HG02798 (cell line): ENCODE results near the gene TMPRSS12.
A peak's percentile ranks its signal among the peaks of the same experiment; 100 is the strongest.
"Not testable (repeated sequence)": the region's sequence is repeated elsewhere in the genome, so short reads cannot be mapped to it uniquely, and the experiment has no call there.

ENCODE experiments used
- ATAC-seq: cut with Tn5 transposase; IDR thresholded peaks from one replicate; pipeline ENCODE4 v1.9.1; 2021; ENCODE audit warnings: mild to moderate bottlenecking; ENCODE audit not compliant: unreplicated experiment, poor library complexity

TMPRSS12 gene

DNA sequence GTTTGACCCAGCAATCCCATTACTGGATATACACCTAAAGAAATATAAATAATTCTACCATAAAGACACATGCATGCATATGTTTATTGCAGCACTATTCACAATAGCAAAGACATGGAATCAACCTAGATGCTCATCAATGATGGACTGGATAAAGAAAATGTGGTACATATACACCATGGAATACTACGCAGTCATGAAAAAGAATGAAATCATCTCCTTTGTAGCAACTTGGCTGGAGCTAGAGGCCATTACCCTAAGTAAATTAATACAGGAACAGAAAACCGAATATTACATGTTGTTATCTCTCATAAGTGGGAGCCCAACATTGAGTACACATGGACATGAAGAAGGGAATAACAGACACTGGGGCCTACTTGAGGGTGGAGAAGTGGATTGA lies 13.0 kb downstream of the TMPRSS12 start:
- not testable (repeated sequence) for ATAC-seq

DNA sequence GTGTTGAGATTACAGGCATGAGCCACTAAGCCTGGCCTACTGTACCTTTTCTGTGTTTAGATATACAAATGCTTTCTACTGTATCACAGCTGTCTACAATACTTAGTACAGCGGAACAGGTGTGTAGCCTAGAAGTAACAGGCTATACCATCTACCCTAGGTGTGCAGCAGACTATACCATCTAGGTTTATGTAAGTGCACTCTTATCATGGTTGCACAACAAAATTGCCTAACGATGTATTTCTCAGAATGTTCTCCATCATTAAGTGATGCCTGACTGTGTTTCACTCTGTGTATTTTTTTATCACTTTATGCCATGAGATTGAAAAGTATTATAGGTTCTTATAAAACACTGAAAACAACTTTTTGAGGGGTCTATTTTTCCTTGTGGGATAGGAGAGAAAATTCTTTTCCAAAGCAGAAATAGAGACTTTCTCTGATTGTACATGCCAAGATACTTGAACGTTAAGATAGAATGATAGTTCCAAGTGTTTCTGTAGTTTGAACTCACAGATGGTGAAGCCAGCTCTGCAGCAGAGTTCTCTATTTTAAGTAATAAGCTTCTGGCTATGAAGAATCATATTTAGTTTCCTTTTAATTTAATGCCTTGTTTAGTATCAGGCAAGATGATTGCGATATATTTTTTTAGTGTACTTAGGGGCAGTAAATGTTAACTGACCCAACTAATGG lies 17.0 kb downstream of the TMPRSS12 start:
- no peak for ATAC-seq

DNA sequence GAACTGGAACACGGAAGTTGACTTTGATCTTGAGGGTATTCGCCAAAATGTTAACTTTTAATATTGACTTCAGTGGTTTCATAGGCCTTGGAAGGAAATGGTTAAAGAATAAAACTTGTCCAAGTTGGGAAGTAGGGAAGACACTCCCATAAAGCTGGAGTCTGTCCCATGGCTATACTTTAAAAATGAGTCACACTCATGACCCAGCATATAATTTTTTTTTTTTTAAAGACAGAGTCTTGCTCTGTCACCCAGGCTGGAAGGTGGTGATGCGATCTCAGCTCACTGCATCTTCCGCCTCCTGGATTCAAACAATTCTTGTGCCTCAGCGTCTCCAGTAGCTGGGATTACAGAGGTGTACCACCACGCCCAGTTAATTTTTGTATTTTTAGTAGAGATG lies 19.6 kb downstream of the TMPRSS12 start:
- no peak for ATAC-seq

DNA sequence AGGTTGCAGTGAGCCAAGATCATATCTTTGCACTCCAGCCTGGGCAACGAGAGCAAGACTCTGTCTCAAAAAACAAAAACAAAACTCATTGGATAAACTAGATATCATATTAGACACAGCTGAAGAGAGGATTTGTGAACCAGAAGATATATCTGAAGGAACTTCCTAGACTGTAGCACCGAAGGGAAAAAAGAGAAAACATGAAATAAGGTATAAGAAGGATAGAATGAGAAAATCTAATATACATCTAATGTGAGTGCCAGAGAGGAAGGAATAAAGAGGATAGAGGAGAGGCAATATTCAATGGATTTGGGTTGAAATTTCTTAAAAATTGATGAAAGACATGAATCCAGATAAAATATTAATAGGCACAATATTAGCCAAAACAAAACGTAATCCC lies 22.5 kb downstream of the TMPRSS12 start:
- no peak for ATAC-seq

DNA sequence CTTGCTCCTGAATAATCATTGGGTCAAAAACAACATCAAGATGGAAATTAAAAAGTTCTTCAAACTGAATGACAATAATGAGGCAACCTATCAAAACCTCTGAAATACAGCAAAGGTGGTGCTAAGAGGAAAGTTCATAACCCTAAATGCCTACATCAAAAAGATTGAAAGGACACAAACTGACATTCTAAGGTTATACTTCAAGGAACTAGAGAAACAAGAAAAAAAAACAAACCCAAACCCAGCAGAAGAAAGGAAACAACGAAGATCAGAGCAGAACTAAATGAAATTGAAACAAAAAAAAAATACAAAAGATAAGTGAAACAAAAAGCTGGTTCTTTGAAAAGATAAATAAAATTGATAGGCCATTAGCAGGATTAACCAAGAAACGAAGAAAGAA lies 26.2 kb downstream of the TMPRSS12 start:
- ATAC-seq: not testable (repeated sequence)

DNA sequence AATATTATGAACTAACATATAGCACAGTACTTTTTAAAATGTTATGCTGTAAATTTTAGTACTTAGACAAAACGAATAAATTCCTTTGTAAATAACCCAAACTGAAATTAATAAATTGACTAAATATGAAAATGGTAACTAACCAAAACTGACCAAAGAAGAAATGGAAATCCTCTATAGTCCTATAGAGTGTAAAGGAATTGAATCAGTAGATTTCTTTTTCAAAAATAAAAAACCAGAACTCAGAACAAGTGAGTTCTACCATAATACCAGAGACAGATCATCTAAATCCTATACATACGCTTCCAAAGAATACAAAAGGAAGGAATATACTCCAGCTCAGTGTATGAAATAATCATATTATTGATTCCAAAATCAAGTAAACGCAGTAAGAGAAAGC lies 39.8 kb downstream of the TMPRSS12 start:
- no peak for ATAC-seq

DNA sequence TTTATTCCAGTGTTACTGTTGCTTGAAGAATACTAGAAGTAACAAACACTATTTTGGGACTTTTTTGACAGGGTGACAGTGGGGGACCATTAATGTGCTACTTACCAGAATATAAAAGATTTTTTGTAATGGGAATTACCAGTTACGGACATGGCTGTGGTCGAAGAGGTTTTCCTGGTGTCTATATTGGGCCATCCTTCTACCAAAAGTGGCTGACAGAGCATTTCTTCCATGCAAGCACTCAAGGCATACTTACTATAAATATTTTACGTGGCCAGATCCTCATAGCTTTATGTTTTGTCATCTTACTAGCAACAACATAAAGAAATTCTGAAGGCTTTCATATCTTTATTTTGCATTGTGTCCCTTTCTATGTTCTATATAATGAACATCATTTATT lies 44.5 kb downstream of the TMPRSS12 start:
- ATAC-seq: no peak

DNA sequence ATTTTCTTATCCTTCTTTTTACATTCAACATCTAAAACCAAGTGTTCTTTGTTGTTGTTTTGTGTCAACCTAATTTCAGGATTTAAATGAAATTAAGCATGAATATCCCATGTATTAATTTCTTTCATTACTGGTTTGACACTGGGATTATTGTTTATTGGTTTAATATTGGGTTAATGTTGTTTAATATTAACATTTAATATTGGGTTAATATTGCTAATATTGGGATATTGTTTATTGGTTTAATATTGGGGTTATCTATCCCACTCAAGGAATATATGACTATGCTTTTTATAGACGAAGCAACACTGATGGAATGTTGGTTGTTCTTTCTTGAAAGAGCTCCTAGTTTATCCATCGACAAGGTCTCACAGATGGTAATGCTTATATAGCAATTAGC lies 45.9 kb downstream of the TMPRSS12 start:
- no peak for ATAC-seq

DNA sequence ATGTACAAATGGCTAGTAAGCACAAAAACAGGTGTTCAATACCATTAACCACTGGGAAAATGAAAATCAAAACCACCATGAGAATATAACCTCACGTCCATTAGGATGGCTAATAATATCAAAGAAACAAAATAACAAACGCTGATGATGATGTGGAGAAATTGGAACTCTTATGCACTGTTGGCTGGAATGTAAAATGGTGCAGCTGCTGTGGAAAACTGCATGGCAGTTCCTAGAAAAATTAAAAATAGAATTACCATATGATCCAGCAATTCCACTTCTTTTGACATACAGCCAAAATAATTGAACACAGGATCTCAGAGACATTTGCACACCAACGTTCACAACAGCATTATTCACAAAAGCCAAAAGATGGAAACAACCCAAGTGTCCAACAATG lies 51.5 kb downstream of the TMPRSS12 start:
- no peak for ATAC-seq

DNA sequence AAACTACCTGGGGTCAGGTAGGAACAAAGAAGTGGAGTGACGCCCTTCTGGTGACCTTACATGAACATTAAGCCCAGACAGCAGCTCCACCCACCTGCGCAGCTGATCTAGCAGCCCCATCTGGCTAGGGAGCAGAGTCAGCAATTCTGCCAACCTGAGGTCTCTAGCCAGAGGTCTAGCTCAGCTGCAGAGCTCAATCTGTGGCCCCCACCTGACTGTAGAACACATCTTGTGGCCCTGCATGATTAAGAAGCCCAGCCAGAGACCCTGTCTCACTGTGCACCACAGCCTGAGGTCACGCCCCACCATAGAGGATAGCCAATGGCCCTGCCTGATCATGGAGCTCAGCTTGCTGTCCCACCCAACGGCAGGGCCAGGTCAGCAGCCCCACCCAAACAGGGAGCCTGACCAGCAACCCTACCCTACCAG lies 59.0 kb downstream of the TMPRSS12 start:
- ATAC-seq: no peak

DNA sequence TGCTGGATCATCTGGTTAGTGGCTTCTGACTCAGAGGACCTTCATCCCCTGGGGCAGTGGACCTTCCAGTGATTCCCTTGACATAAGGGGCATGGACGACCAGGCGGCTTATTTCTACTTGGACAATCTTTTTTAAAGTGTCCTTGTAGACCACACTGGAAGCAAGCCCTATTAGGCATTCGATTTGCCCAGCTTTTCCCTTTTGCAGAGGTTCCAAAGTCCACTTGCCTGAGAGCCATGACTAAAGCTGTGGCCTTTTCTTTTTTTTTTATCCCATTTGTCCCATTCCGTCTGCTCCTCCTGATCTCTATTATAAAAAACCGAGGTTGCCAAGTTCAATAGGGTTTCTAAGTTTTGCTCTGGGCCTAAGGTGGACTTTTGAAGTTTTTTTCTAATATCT lies 65.8 kb downstream of the TMPRSS12 start:
- not testable (repeated sequence) for ATAC-seq

DNA sequence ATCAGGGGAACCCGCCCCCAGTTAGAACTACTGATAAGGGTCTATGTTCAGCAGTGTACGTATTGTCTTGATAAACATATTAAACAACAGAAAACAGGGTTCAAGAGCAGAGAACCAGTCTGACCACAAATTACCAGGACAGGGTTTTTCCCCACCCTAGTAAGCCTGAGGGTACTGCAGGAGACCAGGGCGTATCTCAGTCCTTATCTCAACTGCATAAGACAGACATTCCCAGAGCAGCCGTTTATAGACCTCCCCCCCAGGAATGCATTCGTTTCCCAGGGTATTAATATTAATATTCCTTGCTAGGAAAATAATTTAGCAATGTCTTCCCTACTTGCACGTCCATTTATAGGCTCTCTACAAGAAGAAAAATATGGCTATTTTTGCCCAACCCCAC lies 69.6 kb downstream of the TMPRSS12 start:
- not testable (repeated sequence) for ATAC-seq

DNA sequence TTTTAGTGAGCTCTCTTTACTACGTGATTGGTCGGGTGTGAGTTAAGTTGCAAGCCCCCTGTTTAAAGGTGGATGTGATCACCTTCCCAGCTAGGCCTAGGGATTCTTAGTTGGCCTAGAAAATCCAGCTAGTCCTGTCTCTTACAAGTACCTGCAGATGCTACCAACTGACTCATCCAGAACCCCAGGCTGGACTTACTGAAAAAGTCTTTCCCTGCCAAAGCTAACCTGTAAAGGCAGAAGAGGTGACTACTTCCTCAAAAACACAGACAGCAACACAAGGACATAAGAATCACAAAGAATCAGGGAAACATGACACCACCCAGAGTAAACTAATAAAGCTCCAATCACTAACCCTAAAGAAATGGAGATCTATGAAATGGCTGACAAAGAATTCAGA lies 70.5 kb downstream of the TMPRSS12 start:
- ATAC-seq: no peak

DNA sequence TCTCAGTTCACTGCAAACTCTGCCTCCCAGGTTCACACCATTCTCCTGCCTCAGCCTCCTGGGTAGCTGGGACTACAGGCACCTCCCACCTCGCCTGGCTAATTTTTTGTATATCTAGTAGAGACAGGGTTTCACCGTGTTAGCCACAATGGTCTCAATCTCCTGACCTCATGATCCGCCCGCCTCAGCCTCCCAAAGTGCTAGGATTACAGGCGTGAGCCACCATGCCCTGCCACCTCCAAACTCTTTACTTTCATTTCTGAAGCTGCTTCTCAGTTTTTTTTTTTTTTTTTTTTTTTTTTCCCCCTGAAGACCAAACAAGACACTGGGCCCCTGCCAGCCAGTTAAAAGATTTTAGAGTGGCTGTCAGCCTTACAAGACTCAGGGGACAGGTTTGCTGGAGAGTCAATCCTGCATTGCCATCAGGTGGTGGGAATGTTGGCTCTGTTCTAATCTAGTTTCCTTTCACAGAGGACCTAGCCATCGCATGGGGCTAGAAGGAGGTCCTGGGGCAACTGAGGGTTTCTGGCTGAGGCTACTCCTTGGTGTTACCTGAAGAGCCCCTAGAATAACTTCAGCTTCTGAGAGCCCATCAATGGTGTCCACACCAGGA lies 72.3 kb downstream of the TMPRSS12 start:
- no peak for ATAC-seq

DNA sequence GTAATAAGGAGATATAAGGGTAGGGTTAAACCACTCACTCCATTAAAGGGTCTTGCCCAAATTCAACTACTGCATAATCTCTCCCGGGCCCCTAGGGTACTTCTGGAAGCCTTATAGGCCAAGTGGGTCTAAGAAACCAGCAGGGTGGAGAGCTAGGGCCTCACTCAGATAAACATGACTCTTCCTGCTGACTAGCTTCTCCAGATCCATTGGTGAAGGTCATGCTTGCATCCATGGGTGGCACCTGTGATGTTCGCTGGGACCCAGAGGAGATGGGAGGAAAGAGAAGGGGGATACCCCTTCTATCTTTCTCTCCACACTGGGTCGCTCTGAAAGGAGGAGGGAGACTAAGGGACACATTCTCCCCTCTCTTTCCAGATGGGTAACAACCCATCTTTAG lies 73.6 kb downstream of the TMPRSS12 start:
- ATAC-seq: no peak

DNA sequence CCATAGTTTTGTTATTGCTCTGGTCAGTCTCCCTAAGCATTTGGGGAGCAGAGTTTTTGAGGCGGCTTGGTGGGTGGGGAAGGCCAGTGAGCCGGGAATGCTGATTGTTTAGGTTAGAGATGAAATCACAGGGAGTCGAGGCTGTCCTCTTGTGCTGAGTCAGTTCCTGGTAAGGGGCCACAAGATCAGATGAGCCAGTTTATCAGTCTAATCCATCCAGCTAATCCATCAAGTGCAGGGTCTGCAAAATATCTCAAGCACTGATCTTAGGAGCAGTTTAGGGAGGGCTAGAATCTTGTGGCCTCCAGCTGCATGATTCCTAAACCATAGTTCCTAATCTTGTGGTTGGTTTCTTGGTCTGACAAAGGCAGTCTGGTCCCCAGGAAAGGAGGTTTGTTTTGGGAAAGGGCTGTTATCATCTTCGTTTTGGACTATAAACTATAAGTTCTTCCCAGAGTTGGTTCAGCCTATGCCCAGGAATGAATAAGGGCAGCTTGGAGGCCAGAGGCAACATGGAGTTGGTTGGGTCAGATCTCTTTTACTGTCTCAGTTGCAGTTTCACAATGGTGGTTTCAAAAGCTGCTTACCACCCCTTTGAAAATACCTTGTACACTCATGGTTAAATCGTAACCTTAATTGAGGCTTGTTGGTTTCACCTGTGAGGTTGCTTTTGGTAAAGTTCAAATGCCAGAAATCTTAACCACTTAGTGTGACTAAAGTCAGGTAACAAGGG lies 76.0 kb downstream of the TMPRSS12 start:
- no peak for ATAC-seq

DNA sequence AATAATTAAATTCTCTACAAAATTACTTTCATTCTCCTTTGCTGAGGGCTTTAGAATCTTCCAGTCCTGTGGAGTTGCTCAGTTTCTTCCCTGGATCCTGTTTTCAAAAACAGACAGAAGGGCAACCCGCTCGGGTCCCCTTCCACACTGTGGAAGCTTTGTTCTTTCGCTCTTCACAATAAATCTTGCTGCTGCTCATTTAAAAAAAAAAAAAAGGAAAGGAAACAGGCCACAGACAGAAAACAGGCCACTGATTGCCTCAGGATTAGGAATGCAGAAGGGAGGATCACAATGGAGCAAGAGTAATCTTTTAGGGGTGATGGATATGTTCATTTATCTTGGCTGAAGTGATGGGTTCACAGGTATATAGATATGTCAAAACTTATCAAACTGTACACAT lies 80.1 kb downstream of the TMPRSS12 start:
- no peak for ATAC-seq

DNA sequence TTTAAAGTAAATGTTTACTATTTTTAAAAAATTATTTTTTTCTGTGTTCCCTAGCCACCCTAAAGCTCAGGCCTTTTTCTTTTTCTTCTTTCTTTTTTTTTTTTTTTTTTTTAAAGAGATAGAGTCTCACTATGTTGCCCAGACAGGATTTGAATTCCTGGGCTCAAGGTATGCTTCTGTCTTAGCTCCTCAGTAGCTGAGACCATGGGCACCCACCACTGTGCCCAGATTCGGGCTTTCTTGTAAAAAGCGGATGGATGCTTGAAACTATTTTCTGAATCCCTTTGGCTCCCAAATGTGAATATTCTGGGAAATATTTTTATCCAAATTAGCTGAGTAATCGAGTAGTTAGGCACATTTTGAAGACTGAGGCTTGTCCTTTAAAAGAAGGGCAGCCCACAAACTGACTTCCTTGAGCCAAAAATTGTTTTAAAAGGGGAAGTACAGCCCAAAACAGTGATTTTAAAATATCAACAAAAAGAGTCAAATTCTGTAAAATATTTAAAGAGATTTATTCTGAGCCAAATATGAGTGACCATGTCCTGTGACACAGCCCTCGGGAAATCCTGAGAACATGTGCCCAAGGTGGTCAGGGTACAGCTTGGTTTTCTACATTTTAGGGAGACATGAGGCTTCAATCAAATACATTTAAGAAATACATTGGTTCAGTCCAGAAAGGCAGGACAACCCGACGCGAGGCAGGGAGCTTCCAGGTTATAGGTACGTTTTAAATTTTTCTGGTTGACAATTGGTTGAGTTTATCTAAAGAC lies 80.8 kb downstream of the TMPRSS12 start:
- no peak for ATAC-seq

DNA sequence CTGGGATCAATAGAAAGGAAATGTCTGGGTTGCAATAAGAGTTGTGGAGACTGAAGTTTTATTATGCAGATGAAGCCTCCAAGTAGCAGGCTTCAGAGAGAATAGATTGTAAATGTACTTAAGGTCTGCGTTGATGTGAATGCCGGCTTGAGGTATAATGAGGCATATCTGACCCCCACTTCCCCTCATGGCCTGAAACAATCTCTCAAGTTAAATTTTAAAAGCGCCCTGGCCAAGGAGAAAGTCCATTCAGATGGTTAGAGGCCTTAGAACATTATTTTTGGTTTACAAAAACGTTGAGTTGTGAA lies 81.4 kb downstream of the TMPRSS12 start:
- no peak for ATAC-seq

DNA sequence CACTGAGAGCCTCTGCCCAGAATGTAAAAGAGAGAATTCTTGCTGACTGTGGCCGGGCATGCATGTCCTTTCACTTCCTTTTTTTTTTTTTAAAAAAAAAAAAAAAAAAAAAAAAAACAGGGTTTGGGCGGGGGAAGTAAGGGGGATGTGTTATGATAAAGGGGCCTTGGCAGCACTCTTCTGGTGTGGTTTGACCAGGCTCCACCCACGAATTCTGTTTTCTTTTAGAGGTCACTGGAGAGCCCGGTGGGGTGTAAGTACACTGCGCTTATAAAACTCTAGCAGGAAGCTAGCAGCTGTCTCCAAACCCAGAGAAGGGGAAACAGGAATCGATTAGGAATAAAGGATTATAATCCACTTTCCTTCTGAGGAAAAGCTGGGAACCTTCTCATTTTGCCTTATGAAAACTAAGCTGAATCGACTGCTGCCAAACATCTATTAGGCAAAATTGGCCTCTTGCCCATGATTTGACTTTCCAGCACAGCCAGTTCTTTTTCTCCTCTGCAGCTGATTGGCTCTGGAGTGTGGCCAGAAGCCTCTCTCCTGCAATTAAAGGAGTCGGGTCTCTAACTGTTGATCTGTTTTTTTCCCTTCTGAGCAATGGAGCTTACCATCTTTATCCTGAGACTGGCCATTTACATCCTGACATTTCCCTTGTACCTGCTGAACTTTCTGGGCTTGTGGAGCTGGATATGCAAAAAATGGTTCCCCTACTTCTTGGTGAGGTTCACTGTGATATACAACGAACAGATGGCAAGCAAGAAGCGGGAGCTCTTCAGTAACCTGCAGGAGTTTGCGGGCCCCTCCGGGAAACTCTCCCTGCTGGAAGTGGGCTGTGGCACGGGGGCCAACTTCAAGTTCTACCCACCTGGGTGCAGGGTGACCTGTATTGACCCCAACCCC lies 82.0 kb downstream of the TMPRSS12 start:
- ATAC-seq: peak; percentile 91
